Keratinocyte (primary cell): ENCODE measurements around the gene AHNAK. TPM values are rescaled to one million over a fixed set of nuclear protein-coding genes. Genes with fewer than 3 reads are reported as not detected.

Experiments used
- DNase-seq: peaks from one replicate; pipeline ENCODE4 v3.0.0-alpha.2; 2011; ENCODE audit warnings: low read depth, missing footprints, low spot score
- FAIRE-seq: peaks from 2 replicates; lab custom pipeline; 2011; peaks lifted over from hg19 to GRCh38; lab: Jason Lieb, UNC
- H2AFZ ChIP-seq: 2 replicates; pipeline ENCODE4 v1.6.0; 2012; ENCODE audit warnings: low read length, control low read depth, inconsistent platforms; ENCODE audit not compliant: control insufficient read depth
- H3K27ac ChIP-seq: 2 replicates; pipeline ENCODE4 v1.5.1; 2011; ENCODE audit warnings: low read length; ENCODE audit not compliant: control insufficient read depth, insufficient read depth
- H3K27me3 ChIP-seq: 3 replicates; pipeline ENCODE4 v1.6.0; 2011; ENCODE audit warnings: low read length; ENCODE audit not compliant: control insufficient read depth, insufficient read depth; ENCODE audit errors: extremely low read depth
- H3K36me3 ChIP-seq, 2 experiments: 2 replicates in 1 of 2; 3 replicates in 1 of 2; pipeline ENCODE4 v1.5.1; 2011; ENCODE audit warnings: low read length in 2 of 2, mild to moderate bottlenecking in 1 of 2; ENCODE audit not compliant: control insufficient read depth in 2 of 2, insufficient read depth in 2 of 2; ENCODE audit errors: extremely low read depth in 1 of 2
- H3K4me1 ChIP-seq: 3 replicates; pipeline ENCODE4 v1.5.1; 2011; ENCODE audit warnings: low read length; ENCODE audit not compliant: control insufficient read depth, insufficient read depth; ENCODE audit errors: extremely low read depth
- H3K4me2 ChIP-seq: 3 replicates; pipeline ENCODE4 v1.6.0; 2011; ENCODE audit warnings: low read depth, low read length; ENCODE audit not compliant: control insufficient read depth, insufficient read depth; ENCODE audit errors: extremely low read depth
- H3K4me3 ChIP-seq, 3 experiments: fragments of 200-600 bp in 1 of 3; sonication (generic) in 1 of 3; 2 replicates in 2 of 3; 3 replicates in 1 of 3; pipeline ENCODE4 v1.5.1; 2011 to 2016; ENCODE audit warnings: low read length in 3 of 3, mild to moderate bottlenecking in 3 of 3, control low read depth in 2 of 3, inconsistent platforms in 1 of 3, low read depth in 1 of 3, mixed read lengths in 1 of 3, mixed run types in 1 of 3, moderate library complexity in 1 of 3; ENCODE audit not compliant: control insufficient read depth in 2 of 3, insufficient read depth in 2 of 3; ENCODE audit errors: extremely low read depth in 1 of 3
- H3K79me2 ChIP-seq: 2 replicates; pipeline ENCODE4 v1.6.0; 2012; ENCODE audit warnings: low read length; ENCODE audit not compliant: control insufficient read depth, insufficient read depth
- H3K9ac ChIP-seq: 3 replicates; pipeline ENCODE4 v1.6.0; 2011; ENCODE audit warnings: low read length; ENCODE audit not compliant: control insufficient read depth, insufficient read depth; ENCODE audit errors: extremely low read depth
- H3K9me1 ChIP-seq: 3 replicates; pipeline ENCODE4 v1.6.0; 2011; ENCODE audit warnings: low read length; ENCODE audit not compliant: control insufficient read depth, insufficient read depth; ENCODE audit errors: extremely low read depth
- H3K9me3 ChIP-seq: 2 replicates; pipeline ENCODE4 v1.5.1; 2012; ENCODE audit warnings: low read depth, low read length; ENCODE audit not compliant: control insufficient read depth
- H4K20me1 ChIP-seq: 3 replicates; pipeline ENCODE4 v1.6.0; 2011; ENCODE audit warnings: low read length; ENCODE audit not compliant: control insufficient read depth, insufficient read depth; ENCODE audit errors: extremely low read depth
- CTCF ChIP-seq, 3 experiments: IDR thresholded peaks in 1 of 3; conservative IDR thresholded peaks in 1 of 3; optimal IDR thresholded peaks in 1 of 3; 2 replicates in 2 of 3; 3 replicates in 1 of 3; pipeline versions ENCODE3 to v1.5.1; 2011; ENCODE audit warnings: low read length in 3 of 3, mild to moderate bottlenecking in 3 of 3, moderate library complexity in 2 of 3, control low read depth in 1 of 3, inconsistent platforms in 1 of 3; ENCODE audit not compliant: insufficient read depth in 2 of 3; ENCODE audit errors: extremely low read depth in 1 of 3
- EZH2 ChIP-seq: IDR thresholded peaks from one replicate; pipeline ENCODE4 v1.6.1; 2012; ENCODE audit warnings: inconsistent platforms, mild to moderate bottlenecking, low read length, moderate library complexity
- dilution Hi-C: fragments of 300-500 bp; cut with MboI; formaldehyde crosslinking; loops from one replicate; pipeline ENCODE4 v1.7.0; 2020; ENCODE audit warnings: low sequenced_read_pairs; ENCODE audit not compliant: extremely low pct_ligation_motif_present
- polyA plus RNA-seq, 5 experiments: library from polyadenylated mRNA; depleted of rRNA in 3 of 5; stranded (reverse) in 3 of 5; stranded (forward) in 1 of 5; unstranded in 1 of 5; fragments of >200 nt; gene quantifications; 1 replicate in 1 of 5; 2 replicates in 3 of 5; 3 replicates in 1 of 5; pipeline versions ENCODE4 v1.2.1 to v1.2.3, GENCODE V29; 2011 to 2012; ENCODE audit warnings: missing spikeins in 2 of 5, low read depth in 1 of 5, low replicate concordance in 1 of 5

Gene AHNAK
- polyA plus RNA-seq, 1 donor (not counting 4 experiments of a cell fraction or from before 2014, with no cell fraction given), result 220 TPM

- DNase-seq (no peak), FAIRE-seq (no peak)
- Histone ChIP-seq H3K4me3 (no peak overlapping the region), H3K4me1 (peaks cover 12% of the 10 kb centered on the region), H3K9me3 (no peaks in the 10 kb centered on the region), H3K79me2 (no peaks in the 10 kb centered on the region), H4K20me1 (peaks cover 2% of the 10 kb centered on the region), H3K36me3 (no peaks in the 10 kb centered on the region), H3K4me2 (no peak overlapping the region), H3K27me3 (no peaks in the 10 kb centered on the region), H3K9me1 (no peaks in the 10 kb centered on the region), H3K27ac (no peak overlapping the region), H2AFZ (no peak overlapping the region), H3K9ac (no peak overlapping the region)
- dilution Hi-C loops, result no loop called here
- TF ChIP-seq EZH2 (no peak), CTCF (optimal IDR thresholded peaks at IDR 0.05 in 1 of 3, IDR thresholded peaks at IDR 0.05 in 1 of 3, conservative IDR thresholded peaks at IDR 0.05 in 1 of 3; ENCODE audit: extremely low read depth in 1 of 3, insufficient read depth in 2 of 3, low read length in 3 of 3) (no peak)
These were observed 39.5 kb downstream of the AHNAK start for GRCh38 chr11:62507125-62507422.

- no peak overlapping the region for H3K4me2 ChIP-seq
These were observed 40.0 kb downstream of the AHNAK start for GRCh38 chr11:62506413-62507124.

More at GRCh38 chr11:62506413-62507124, 40.0 kb downstream of the AHNAK start:
- H4K20me1 ChIP-seq, result no peaks in the 10 kb centered on the region
- H3K79me2 ChIP-seq, result no peaks in the 10 kb centered on the region
- no peak overlapping the region for H3K27ac ChIP-seq
- no peaks in the 10 kb centered on the region for H3K9me1 ChIP-seq
- H3K9ac ChIP-seq, result no peak overlapping the region
- no peaks in the 10 kb centered on the region for H3K9me3 ChIP-seq
- DNase-seq (no peak), FAIRE-seq (no peak)
- no peak overlapping the region for H3K4me3 ChIP-seq
- H3K27me3 ChIP-seq, result no peaks in the 10 kb centered on the region
- H3K4me1 ChIP-seq, result peaks cover 12% of the 10 kb centered on the region
- H3K36me3 ChIP-seq, result no peaks in the 10 kb centered on the region
- dilution Hi-C loops, result no loop called here
- H2AFZ ChIP-seq, result no peak overlapping the region
- TF ChIP-seq CTCF (optimal IDR thresholded peaks at IDR 0.05 in 1 of 3, IDR thresholded peaks at IDR 0.05 in 1 of 3, conservative IDR thresholded peaks at IDR 0.05 in 1 of 3; ENCODE audit: extremely low read depth in 1 of 3, insufficient read depth in 2 of 3, low read length in 3 of 3), result no peak
- TF ChIP-seq EZH2, result no peak
